Measurements from ENCODE around the gene SCOC.
"Not testable (repeated sequence)": the region's sequence is repeated elsewhere in the genome, so short reads cannot be mapped to it uniquely, and the experiment has no call there.

Gene SCOC

GRCh38 chr4:140361099-140361498 lies 12.3 kb upstream of the SCOC start:
- no peak for DNase-seq (ENCODE audit: low read depth)

- no peak for DNase-seq (ENCODE audit: low read depth)
Measured at GRCh38 chr4:140363051-140363450, 10.4 kb upstream of the SCOC start.

- no peak for DNase-seq (ENCODE audit: low read depth)
Measured at GRCh38 chr4:140363558-140363957, 9.9 kb upstream of the SCOC start.

- DNase-seq (ENCODE audit: low read depth), result no peak
Measured at GRCh38 chr4:140367738-140368137, 5.7 kb upstream of the SCOC start.

- DNase-seq (ENCODE audit: low read depth), result no peak
Measured at GRCh38 chr4:140368686-140369085, 4.8 kb upstream of the SCOC start.

GRCh38 chr4:140372751-140373327 lies 607 bp upstream of the SCOC start:
- peak; percentile 0 for DNase-seq (ENCODE audit: low read depth)

- no peak for DNase-seq (ENCODE audit: low read depth)
Measured at GRCh38 chr4:140374130-140374477, 658 bp downstream of the SCOC start.

- no peak for DNase-seq (ENCODE audit: low read depth)
Measured at GRCh38 chr4:140382732-140383131, 9.3 kb downstream of the SCOC start.

GRCh38 chr4:140388015-140388414 lies 14.6 kb downstream of the SCOC start:
- no peak for DNase-seq (ENCODE audit: low read depth)

- no peak for DNase-seq (ENCODE audit: low read depth)
Measured at GRCh38 chr4:140395668-140396067, 22.2 kb downstream of the SCOC start.

- no peak for DNase-seq (ENCODE audit: low read depth)
Measured at GRCh38 chr4:140400111-140400510, 26.7 kb downstream of the SCOC start.

- DNase-seq (ENCODE audit: low read depth), result no peak
Measured at GRCh38 chr4:140406292-140406691, 32.8 kb downstream of the SCOC start.

- no peak for DNase-seq (ENCODE audit: low read depth)
Measured at GRCh38 chr4:140408974-140409373, 35.5 kb downstream of the SCOC start.

GRCh38 chr4:140413130-140413969 lies 39.9 kb downstream of the SCOC start:
- DNase-seq (ENCODE audit: low read depth), result not testable (repeated sequence)

GRCh38 chr4:140423106-140423505 lies 49.7 kb downstream of the SCOC start:
- DNase-seq (ENCODE audit: low read depth), result no peak

GRCh38 chr4:140426610-140427105 lies 53.2 kb downstream of the SCOC start:
- DNase-seq (ENCODE audit: low read depth), result no peak

- DNase-seq (ENCODE audit: low read depth), result peak; percentile 3
Measured at GRCh38 chr4:140427106-140427918, 53.9 kb downstream of the SCOC start, which contains the start of gene CLGN. TSS of gene CLGN (minus strand) at chr4:140427648. CDS start at chr4:140413078, 14,570 bp downstream.

- DNase-seq (ENCODE audit: low read depth), result no peak
Measured at GRCh38 chr4:140427919-140428471, 54.5 kb downstream of the SCOC start.
